Loucy (cell line): Measurements from ENCODE around the gene MAML2.
A peak's percentile ranks its signal among the peaks of the same experiment; 100 is the strongest.

Experiments
- H2AFZ ChIP-seq: fragments of 200-600 bp; sonication (generic); 2 replicates; pipeline ENCODE4 v1.6.0; 2016; ENCODE audit warnings: antibody characterized with exemption, mild to moderate bottlenecking, low read length, moderate library complexity
- H3F3A ChIP-seq: fragments of 200-600 bp; 2 replicates; pipeline ENCODE4 v1.6.0; 2016; ENCODE audit warnings: antibody characterized with exemption, low read depth, mild to moderate bottlenecking
- H3K27me3 ChIP-seq: fragments of 200-600 bp; sonication (generic); 2 replicates; pipeline ENCODE4 v1.6.1; 2014; ENCODE audit warnings: low read length, mild to moderate bottlenecking; ENCODE audit not compliant: insufficient read depth, poor library complexity, severe bottlenecking
- H3K36me3 ChIP-seq: fragments of 200-600 bp; sonication (generic); 2 replicates; pipeline ENCODE4 v1.6.1; 2016; ENCODE audit warnings: low read length; ENCODE audit not compliant: insufficient read depth
- H3K4me1 ChIP-seq: fragments of 200-600 bp; sonication (generic); 2 replicates; pipeline ENCODE4 v1.5.1; 2014; ENCODE audit warnings: low read length, mild to moderate bottlenecking; ENCODE audit not compliant: insufficient read depth, poor library complexity, severe bottlenecking
- H3K4me2 ChIP-seq: fragments of 200-600 bp; sonication (generic); 2 replicates; pipeline ENCODE4 v1.6.0; 2014; ENCODE audit warnings: antibody characterized with exemption, low read length, low read depth, mild to moderate bottlenecking; ENCODE audit not compliant: poor library complexity, severe bottlenecking
- H3K4me3 ChIP-seq: fragments of 200-600 bp; sonication (generic); 2 replicates; pipeline ENCODE4 v1.5.1; 2014; ENCODE audit warnings: low read length, mild to moderate bottlenecking, mixed read lengths; ENCODE audit not compliant: poor library complexity, severe bottlenecking
- H3K79me2 ChIP-seq: fragments of 200-600 bp; sonication (generic); 2 replicates; pipeline ENCODE4 v1.6.1; 2014; ENCODE audit warnings: low read length; ENCODE audit not compliant: insufficient read depth
- H3K9ac ChIP-seq: fragments of 200-600 bp; sonication (generic); 2 replicates; pipeline ENCODE4 v1.6.0; 2014; ENCODE audit warnings: mild to moderate bottlenecking, low read depth, low read length, moderate library complexity; ENCODE audit not compliant: poor library complexity, severe bottlenecking
- H3K9me2 ChIP-seq: fragments of 200-600 bp; sonication (generic); replicated peaks from 2 replicates; pipeline ENCODE4 v1.6.1; 2016; ENCODE audit warnings: low read depth, low read length, mixed read lengths
- H3K9me3 ChIP-seq: fragments of 200-600 bp; sonication (generic); 2 replicates; pipeline ENCODE4 v1.6.1; 2014; ENCODE audit warnings: mild to moderate bottlenecking, antibody characterized with exemption, low read length, low read depth; ENCODE audit not compliant: insufficient read depth
- H4K20me1 ChIP-seq: fragments of 200-600 bp; sonication (generic); 2 replicates; pipeline ENCODE4 v1.6.0; 2014; ENCODE audit warnings: antibody characterized with exemption, low read length, mild to moderate bottlenecking; ENCODE audit not compliant: insufficient read depth, poor library complexity, severe bottlenecking
- EZH2phosphoT487 ChIP-seq: fragments of 200-600 bp; IDR thresholded peaks from 2 replicates; pipeline ENCODE4 v1.6.1; 2018; ENCODE audit warnings: antibody characterized with exemption, mild to moderate bottlenecking, moderate library complexity, borderline replicate concordance
- TF ChIP-seq, protein P1 (sequence below): fragments of 200-600 bp; sonication (generic); conservative IDR thresholded peaks from 2 replicates; pipeline ENCODE4 v1.5.1; 2014; ENCODE audit warnings: mild to moderate bottlenecking, antibody characterized with exemption, low read length

MAML2 gene

GRCh38 chr11:96215110-96215782 is 127.7 kb downstream of the MAML2 start:
- H3K4me2 ChIP-seq, result peak overlapping the region; percentile 66
- H4K20me1 ChIP-seq, result no peaks in the 10 kb centered on the region
- TF ChIP-seq, protein P1, sequence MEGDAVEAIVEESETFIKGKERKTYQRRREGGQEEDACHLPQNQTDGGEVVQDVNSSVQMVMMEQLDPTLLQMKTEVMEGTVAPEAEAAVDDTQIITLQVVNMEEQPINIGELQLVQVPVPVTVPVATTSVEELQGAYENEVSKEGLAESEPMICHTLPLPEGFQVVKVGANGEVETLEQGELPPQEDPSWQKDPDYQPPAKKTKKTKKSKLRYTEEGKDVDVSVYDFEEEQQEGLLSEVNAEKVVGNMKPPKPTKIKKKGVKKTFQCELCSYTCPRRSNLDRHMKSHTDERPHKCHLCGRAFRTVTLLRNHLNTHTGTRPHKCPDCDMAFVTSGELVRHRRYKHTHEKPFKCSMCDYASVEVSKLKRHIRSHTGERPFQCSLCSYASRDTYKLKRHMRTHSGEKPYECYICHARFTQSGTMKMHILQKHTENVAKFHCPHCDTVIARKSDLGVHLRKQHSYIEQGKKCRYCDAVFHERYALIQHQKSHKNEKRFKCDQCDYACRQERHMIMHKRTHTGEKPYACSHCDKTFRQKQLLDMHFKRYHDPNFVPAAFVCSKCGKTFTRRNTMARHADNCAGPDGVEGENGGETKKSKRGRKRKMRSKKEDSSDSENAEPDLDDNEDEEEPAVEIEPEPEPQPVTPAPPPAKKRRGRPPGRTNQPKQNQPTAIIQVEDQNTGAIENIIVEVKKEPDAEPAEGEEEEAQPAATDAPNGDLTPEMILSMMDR, result no peak
- no peak for TF ChIP-seq EZH2phosphoT487
- no peaks in the 10 kb centered on the region for H3K9me2 ChIP-seq
- peak overlapping the region; percentile 53 for H3K9ac ChIP-seq
- no peaks in the 10 kb centered on the region; the same call in 1 of the 2 replicates for H3F3A ChIP-seq
- peak overlapping the region; percentile 51 for H3K4me3 ChIP-seq
- no peaks in the 10 kb centered on the region for H3K27me3 ChIP-seq
- peaks cover 42% of the 10 kb centered on the region for H3K4me1 ChIP-seq
- no peaks in the 10 kb centered on the region for H3K9me3 ChIP-seq
- no peaks in the 10 kb centered on the region for H3K36me3 ChIP-seq
- no peaks in the 10 kb centered on the region for H3K79me2 ChIP-seq
- H2AFZ ChIP-seq, result peak overlapping the region; percentile 78

GRCh38 chr11:96214777-96215109 is 128.3 kb downstream of the MAML2 start:
- TF ChIP-seq, protein P1, result no peak
- TF ChIP-seq EZH2phosphoT487, result no peak
- Histone ChIP-seq H3K4me2 (peak overlapping the region; percentile 66), H3K79me2 (no peaks in the 10 kb centered on the region), H3K36me3 (no peaks in the 10 kb centered on the region), H3K4me1 (peaks cover 37% of the 10 kb centered on the region), H3K27me3 (no peaks in the 10 kb centered on the region), H2AFZ (peak overlapping the region; percentile 78; the same call in 1 of the 2 replicates), H3K9ac (peak overlapping the region; percentile 53), H3K9me3 (no peaks in the 10 kb centered on the region), H3K9me2 (no peaks in the 10 kb centered on the region), H4K20me1 (no peaks in the 10 kb centered on the region), H3F3A (no peaks in the 10 kb centered on the region; the same call in 1 of the 2 replicates), H3K4me3 (no peak overlapping the region)

GRCh38 chr11:96213500-96213899 is 129.5 kb downstream of the MAML2 start:
- no peak overlapping the region for H3K4me3 ChIP-seq
- H3F3A ChIP-seq, result no peaks in the 10 kb centered on the region; the same call in 1 of the 2 replicates
- no peaks in the 10 kb centered on the region for H3K79me2 ChIP-seq
- no peak overlapping the region for H3K9ac ChIP-seq
- H3K9me3 ChIP-seq, result no peaks in the 10 kb centered on the region
- H3K36me3 ChIP-seq, result no peaks in the 10 kb centered on the region
- no peak for TF ChIP-seq EZH2phosphoT487
- TF ChIP-seq, protein P1, result no peak
- no peaks in the 10 kb centered on the region for H3K27me3 ChIP-seq
- H2AFZ ChIP-seq, result no peak overlapping the region
- H4K20me1 ChIP-seq, result no peaks in the 10 kb centered on the region
- no peaks in the 10 kb centered on the region for H3K9me2 ChIP-seq
- H3K4me2 ChIP-seq, result no peak overlapping the region
- peaks cover 42% of the 10 kb centered on the region for H3K4me1 ChIP-seq
